Measurements from ENCODE around the gene RAB5B.

- no peak for TF ChIP-seq CTCF (IDR thresholded peaks at IDR 0.05 in 4 of 5, conservative IDR thresholded peaks at IDR 0.05 in 1 of 5)
- peak; percentile 30 to 43 for TF ChIP-seq POLR2A (IDR thresholded peaks at IDR 0.05)
Measured at GRCh38 chr12:55927588-55928502, 46.0 kb upstream of the RAB5B start, which contains the start of gene PYM1.
